Activated T-helper 17 cell treated with anti-CD3 and anti-CD28 coated beads, Interleukin-2, amount 50 U/mL, for 72 hours (primary cell): Measurements from ENCODE around the gene BCAS3. TPM values are rescaled to one million over a fixed set of nuclear protein-coding genes. Genes with fewer than 3 reads are reported as not detected.
"Not testable (repeated sequence)": the region's sequence is repeated elsewhere in the genome, so short reads cannot be mapped to it uniquely, and the experiment has no call there.

ENCODE experiments used
- ATAC-seq: fragments of 150-1000 bp; cut with Tn5 transposase; replicated peaks from 2 replicates; pipeline ENCODE4 v1.10.0; 2021; ENCODE audit warnings: mild to moderate bottlenecking, moderate library complexity
- H3K27ac Mint-ChIP-seq: one replicate; pipeline ENCODE4 v1.8.0; 2022; ENCODE audit warnings: mixed read lengths
- H3K27me3 Mint-ChIP-seq: one replicate; pipeline ENCODE4 v1.8.0; 2022; ENCODE audit warnings: mixed read lengths
- H3K36me3 Mint-ChIP-seq: one replicate; pipeline ENCODE4 v1.8.0; 2022; ENCODE audit warnings: low read depth, mild to moderate bottlenecking, mixed read lengths
- H3K4me1 Mint-ChIP-seq: one replicate; pipeline ENCODE4 v1.8.0; 2022; ENCODE audit warnings: mixed read lengths
- H3K4me3 Mint-ChIP-seq: one replicate; pipeline ENCODE4 v1.8.0; 2022; ENCODE audit warnings: mild to moderate bottlenecking, mixed read lengths
- H3K9me3 Mint-ChIP-seq: one replicate; pipeline ENCODE4 v1.8.0; 2022; ENCODE audit warnings: mixed read lengths
- total RNA-seq, 2 donors: library from RNA; stranded (reverse); gene quantifications; one replicate each; pipeline ENCODE4 v1.2.3, GENCODE V29; 2022

Gene BCAS3
- total RNA-seq, 2 donors from 2014 or later, result 11.6 to 15.0 TPM

DNA sequence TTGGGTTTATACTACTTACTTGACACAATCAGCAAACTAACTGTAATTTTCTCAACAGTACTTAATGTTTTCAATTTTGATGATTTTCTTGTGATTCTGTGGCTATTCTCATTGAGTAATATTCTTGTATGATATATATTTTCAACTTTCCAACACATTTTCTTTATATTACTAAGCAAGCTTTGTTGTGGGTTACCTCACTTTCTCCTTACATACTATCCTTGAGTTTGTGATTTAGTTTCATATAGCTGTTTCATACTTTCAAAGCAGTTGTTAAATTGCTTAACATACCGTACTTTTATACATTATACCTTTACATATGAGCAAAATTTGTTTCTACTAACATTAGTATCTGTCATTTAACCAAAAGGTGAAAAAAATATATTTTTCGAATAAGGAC is 197.1 kb downstream of the BCAS3 start:
- H3K4me1 Mint-ChIP-seq, result no peaks in the 10 kb centered on the region
- peak; percentile 35 for ATAC-seq
- no peak overlapping the region for H3K4me3 Mint-ChIP-seq
- no peak overlapping the region for H3K27ac Mint-ChIP-seq
- H3K27me3 Mint-ChIP-seq, result no peaks in the 10 kb centered on the region
- H3K9me3 Mint-ChIP-seq, result no peaks in the 10 kb centered on the region
- H3K36me3 Mint-ChIP-seq, result peaks cover 13% of the 10 kb centered on the region

DNA sequence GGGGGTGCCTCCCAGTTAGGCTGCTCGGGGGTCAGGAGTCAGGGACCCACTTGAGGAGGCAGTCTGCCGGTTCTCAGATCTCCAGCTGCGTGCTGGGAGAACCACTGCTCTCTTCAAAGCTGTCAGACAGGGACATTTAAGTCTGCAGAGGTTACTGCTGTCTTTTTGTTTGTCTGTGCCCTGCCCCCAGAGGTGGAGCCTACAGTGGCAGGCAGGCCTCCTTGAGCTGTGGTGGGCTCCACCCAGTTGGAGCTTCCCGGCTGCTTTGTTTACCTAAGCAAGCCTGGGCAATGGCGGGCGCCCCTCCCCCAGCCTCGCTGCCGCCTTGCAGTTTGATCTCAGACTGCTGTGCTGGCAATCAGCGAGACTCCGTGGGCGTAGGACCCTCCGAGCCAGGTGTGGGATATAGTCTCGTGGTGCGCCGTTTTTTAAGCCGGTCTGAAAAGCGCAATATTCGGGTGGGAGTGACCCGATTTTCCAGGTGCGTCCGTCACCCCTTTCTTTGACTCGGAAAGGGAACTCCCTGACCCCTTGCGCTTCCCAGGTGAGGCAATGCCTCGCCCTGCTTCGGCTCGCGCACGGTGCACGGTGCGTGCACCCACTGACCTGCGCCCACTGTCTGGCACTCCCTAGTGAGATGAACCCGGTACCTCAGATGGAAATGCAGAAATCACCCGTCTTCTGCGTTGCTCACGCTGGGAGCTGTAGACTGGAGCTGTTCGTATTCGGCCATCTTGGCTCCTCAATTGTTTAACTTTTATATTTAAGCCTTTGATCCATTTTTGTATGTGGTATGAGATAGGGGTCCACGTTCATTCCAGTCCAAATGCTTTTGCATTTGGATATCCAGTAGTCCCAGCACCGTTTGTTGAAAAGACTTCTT is 209.3 kb downstream of the BCAS3 start:
- not testable (repeated sequence) for H3K27me3 Mint-ChIP-seq, H3K27ac Mint-ChIP-seq, H3K4me3 Mint-ChIP-seq, H3K4me1 Mint-ChIP-seq, H3K36me3 Mint-ChIP-seq, H3K9me3 Mint-ChIP-seq, ATAC-seq

DNA sequence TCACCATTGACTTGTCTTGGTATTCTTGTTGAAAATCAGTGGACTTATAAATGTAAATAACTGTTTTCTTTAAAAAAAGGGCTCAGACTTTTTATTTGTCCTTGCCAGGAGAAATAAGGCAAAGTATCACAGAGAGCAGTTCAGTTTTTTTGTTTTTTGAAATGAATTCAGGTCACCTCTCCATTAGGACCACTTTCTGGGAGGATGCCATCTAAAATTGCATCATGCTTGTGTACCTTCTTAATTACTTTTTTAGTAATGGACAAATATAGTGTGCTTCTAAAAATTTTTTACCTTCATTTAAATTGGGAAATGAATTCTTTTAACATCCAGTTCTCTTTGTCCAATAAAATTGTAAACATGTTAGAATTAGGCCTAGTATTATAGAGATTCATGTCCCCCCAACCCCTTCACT is 210.0 kb downstream of the BCAS3 start:
- Mint-ChIP-seq H3K36me3 (no peaks in the 10 kb centered on the region), H3K27me3 (no peaks in the 10 kb centered on the region), H3K4me1 (no peaks in the 10 kb centered on the region), H3K9me3 (no peaks in the 10 kb centered on the region), H3K27ac (no peak overlapping the region), H3K4me3 (no peak overlapping the region)
- no peak for ATAC-seq

DNA sequence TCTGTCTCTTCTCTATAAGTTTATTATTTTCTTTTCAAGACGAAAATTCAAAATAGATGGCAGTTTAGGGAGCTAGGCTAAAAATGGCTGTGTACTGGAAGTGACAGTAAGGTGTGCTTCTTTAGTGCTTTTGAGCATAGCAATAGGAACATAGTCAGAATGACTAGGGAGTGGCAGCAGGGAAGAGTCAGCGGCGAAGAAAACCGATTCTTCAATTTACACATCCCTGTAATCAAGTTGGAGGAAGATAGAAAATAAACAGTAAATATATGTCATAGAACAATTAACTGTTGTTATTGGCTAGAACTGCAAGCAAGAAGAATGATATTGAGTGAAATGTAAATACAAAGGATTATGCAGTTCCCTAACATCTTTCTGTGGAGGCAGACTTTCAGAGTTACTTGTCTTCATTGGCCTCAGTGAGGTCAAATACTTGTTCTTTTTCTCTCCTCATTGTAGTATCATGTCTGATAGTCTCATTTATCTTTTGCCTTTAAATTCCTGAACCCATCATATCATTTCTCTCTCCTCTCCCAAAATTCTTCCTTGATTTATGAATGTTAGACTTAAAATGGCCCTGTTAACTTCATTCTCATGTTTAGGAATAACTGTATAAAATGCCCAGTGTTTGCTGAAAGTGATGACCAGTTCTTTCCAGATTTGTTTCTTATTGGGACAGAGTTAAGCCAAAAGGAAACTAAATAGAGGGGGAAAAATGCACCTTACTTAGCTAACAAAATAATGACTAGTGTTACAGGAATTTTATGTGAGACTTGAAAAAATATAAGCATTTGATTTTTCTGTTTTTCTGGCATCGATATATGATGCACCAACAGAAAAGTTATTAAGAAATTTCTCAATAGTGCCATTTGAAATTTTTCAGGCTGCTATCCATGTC is 211.4 kb downstream of the BCAS3 start:
- Mint-ChIP-seq H3K9me3 (no peaks in the 10 kb centered on the region), H3K36me3 (no peaks in the 10 kb centered on the region), H3K4me3 (no peak overlapping the region), H3K27me3 (no peaks in the 10 kb centered on the region), H3K4me1 (no peaks in the 10 kb centered on the region), H3K27ac (no peak overlapping the region)
- no peak for ATAC-seq

DNA sequence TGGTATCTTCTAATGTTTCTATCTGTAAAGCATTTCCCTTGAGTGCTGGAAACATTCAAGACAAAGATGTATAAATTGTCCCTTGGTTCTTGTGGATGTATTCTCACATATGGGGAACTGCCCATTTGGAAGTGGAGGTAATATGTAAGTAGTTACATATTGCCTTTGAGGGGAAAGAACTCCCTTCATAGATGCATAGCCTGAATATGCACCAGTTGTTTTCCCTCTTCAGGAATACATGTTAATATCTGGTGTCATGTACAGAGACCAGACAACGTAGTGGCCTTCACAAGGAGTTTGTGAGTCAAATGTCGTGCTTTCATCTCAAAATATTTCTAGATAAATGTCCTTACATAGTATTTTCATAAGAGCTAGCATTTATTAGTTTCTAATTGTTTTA is 213.5 kb downstream of the BCAS3 start:
- H3K9me3 Mint-ChIP-seq, result peaks cover 8% of the 10 kb centered on the region
- no peak overlapping the region for H3K4me3 Mint-ChIP-seq
- H3K27me3 Mint-ChIP-seq, result no peaks in the 10 kb centered on the region
- ATAC-seq, result no peak
- H3K27ac Mint-ChIP-seq, result no peak overlapping the region
- H3K36me3 Mint-ChIP-seq, result no peaks in the 10 kb centered on the region
- no peaks in the 10 kb centered on the region for H3K4me1 Mint-ChIP-seq

DNA sequence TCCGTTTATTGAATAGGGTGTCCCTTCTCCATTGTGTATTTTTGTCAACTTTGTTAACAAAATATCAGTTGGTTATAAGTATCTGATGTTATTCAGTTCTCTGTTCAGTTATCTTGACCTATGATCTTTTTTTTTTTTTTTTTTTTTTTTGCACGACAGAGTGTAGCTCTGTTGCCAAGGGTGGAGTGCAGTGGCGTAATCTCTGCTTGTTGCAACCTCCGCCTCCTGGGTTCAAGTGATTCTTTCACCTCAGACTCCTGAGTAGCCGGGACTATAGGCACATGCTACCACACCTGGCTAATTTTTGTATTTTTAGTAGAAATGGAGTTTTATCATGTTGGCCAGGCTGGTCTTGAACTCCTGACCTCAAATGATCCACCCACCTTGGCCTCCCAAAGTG is 215.8 kb downstream of the BCAS3 start:
- H3K27ac Mint-ChIP-seq, result no peak overlapping the region
- peaks cover 15% of the 10 kb centered on the region for H3K9me3 Mint-ChIP-seq
- H3K4me3 Mint-ChIP-seq, result no peak overlapping the region
- H3K4me1 Mint-ChIP-seq, result no peaks in the 10 kb centered on the region
- H3K27me3 Mint-ChIP-seq, result no peaks in the 10 kb centered on the region
- H3K36me3 Mint-ChIP-seq, result no peaks in the 10 kb centered on the region
- no peak for ATAC-seq

DNA sequence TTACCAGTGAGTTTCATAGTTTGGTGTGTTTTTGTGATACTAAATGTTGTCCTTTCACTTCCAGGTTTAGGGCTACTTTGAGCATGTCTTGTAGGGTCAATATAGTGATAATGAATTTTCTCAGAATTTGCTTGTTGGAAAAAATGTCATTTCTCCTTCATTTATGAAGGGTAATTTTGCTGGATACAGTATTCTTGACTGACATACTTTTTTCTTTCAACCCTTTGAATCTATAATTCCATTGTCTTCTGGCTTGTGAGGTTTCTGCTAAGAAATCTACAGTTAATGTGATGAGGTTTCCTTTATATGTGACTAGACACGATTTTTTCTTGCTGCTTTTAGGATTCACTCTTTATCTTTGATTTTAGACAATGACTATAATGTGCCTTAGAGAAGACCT is 219.3 kb downstream of the BCAS3 start:
- Mint-ChIP-seq H3K36me3 (no peaks in the 10 kb centered on the region), H3K4me1 (no peaks in the 10 kb centered on the region), H3K9me3 (peaks cover 15% of the 10 kb centered on the region), H3K27me3 (no peaks in the 10 kb centered on the region), H3K4me3 (no peak overlapping the region), H3K27ac (no peak overlapping the region)
- ATAC-seq, result no peak

DNA sequence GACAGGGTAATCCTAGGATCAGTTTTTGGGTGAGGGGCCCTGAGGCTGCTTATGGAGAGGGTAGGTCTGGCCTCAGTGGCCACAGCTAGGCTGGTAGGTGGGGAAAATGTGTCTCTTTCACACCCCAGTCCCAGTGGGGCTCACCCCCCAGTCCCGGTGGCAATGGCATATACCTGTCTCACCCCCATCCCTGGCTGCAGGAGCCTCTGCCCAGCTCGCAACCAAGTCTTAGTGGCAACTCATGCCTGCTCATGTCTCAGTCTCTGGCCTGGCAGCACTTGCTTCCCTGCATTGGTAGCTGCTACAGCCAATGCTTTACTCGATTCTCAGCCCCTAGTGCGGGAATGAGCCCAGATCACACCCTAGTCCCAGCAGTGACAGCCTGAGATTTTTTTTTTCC is 221.5 kb downstream of the BCAS3 start:
- Mint-ChIP-seq H3K36me3 (no peaks in the 10 kb centered on the region), H3K27ac (no peak overlapping the region), H3K4me3 (no peak overlapping the region), H3K4me1 (no peaks in the 10 kb centered on the region), H3K27me3 (no peaks in the 10 kb centered on the region), H3K9me3 (peaks cover 15% of the 10 kb centered on the region)
- ATAC-seq, result no peak

DNA sequence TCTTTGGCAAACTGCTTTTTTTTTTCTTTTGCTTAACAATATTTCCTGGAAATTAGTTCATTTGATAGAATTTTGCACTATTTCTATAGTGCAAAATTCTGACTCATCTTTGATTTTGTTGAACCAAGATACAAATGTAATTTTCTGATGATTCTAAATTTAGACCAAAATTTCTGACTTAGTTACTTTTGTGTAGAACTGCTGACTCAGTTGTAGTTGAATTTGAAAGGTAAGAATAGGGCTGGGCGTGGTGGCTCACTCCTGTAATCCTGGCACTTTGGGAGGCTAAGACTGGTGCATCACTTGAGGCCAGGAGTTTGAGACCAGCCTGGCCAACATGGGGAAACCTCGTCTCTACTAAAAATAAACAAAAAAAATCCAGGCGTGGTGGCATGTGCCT is 223.0 kb downstream of the BCAS3 start:
- Mint-ChIP-seq H3K4me3 (no peak overlapping the region), H3K27ac (no peak overlapping the region), H3K9me3 (peaks cover 7% of the 10 kb centered on the region), H3K4me1 (no peaks in the 10 kb centered on the region), H3K27me3 (no peaks in the 10 kb centered on the region), H3K36me3 (no peaks in the 10 kb centered on the region)
- no peak for ATAC-seq

DNA sequence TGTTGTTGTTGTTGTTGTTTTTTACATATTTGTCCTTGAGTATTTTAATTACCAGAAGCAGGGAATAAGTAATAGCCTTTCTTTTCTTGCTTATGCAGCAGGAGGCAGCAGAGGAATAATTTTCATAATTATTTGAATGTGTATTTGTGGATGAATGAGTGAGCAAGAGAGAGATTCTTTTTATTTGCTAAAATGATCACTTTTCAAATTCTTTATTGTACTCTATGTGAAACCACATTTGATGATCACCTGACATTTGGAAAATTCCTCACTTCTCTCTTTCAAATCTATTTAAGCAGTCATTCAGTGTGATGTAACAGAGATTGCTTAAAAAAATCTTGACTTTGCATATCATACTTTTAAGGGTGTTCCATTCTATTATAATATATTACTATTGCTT is 223.6 kb downstream of the BCAS3 start:
- no peak for ATAC-seq
- Mint-ChIP-seq H3K9me3 (peaks cover 7% of the 10 kb centered on the region), H3K27me3 (no peaks in the 10 kb centered on the region)

DNA sequence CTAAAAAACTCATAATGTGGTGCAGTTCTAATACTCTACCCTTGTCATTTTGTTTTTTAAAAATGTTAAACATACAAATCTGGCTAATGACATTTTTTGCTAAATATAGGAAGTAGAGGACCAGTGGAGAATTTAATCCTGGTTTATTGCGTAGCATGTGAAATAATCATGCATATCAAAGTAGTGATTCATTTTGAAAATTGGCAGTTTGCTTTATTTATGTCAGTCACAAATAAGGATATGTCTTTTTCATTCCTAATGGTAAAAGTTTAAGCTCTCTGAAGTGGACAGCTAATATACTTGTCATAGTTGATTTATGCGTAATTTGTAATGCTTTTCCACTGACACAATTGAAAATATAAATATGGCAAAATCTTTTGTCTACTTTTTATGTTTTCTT is 224.2 kb downstream of the BCAS3 start:
- H3K27ac Mint-ChIP-seq, result no peak overlapping the region
- H3K27me3 Mint-ChIP-seq, result no peaks in the 10 kb centered on the region
- no peak for ATAC-seq
- no peaks in the 10 kb centered on the region for H3K4me1 Mint-ChIP-seq
- H3K36me3 Mint-ChIP-seq, result no peaks in the 10 kb centered on the region
- peaks cover 6% of the 10 kb centered on the region for H3K9me3 Mint-ChIP-seq
- H3K4me3 Mint-ChIP-seq, result no peak overlapping the region

More for the DNA sequence above, 223.6 kb downstream of the BCAS3 start:
- Mint-ChIP-seq H3K4me3 (no peak overlapping the region), H3K4me1 (no peaks in the 10 kb centered on the region), H3K27ac (no peak overlapping the region), H3K36me3 (no peaks in the 10 kb centered on the region)

DNA sequence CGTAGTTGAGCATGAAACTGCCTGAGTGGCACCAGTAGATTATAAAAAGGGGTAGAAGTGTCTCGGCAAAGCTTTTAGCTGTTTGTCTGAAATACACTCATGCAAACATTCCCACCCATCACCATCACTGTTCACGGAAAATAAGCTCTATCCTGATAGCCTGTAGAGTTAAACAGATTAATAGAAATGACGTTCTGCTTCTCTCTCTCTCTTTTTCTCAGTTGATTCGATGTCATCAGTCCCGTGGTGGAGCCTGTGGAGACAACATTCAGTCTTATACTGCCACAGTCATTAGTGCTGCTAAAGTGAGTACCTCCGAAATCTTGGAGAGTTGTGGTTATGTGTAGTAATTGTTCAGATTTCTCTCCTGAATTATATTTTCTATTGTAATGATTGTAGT is 224.7 kb downstream of the BCAS3 start:
- Mint-ChIP-seq H3K27me3 (no peaks in the 10 kb centered on the region), H3K4me3 (no peak overlapping the region), H3K4me1 (no peaks in the 10 kb centered on the region), H3K27ac (no peak overlapping the region), H3K9me3 (peaks cover under 1% of the 10 kb centered on the region), H3K36me3 (no peaks in the 10 kb centered on the region)
- ATAC-seq, result no peak

DNA sequence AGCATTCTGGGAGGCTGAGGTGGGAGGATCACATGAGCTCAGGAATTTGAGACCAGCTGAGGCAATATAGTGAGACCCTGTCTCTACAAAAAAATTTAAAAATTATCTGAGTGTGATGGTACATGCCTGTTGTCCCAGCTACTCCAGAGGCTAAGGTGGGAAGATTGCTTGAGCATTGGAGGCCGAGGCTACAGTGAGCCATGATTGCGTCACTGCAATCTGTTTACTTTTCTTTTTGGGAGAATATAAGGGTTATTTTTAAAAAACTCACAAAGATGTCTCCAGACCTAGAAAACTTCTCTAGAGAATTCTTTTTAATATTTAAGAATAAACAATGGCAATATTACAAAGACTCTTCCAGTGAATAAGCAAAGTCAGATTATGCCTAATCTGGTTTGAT is 226.9 kb downstream of the BCAS3 start:
- no peaks in the 10 kb centered on the region for H3K4me1 Mint-ChIP-seq
- H3K27ac Mint-ChIP-seq, result no peak overlapping the region
- no peaks in the 10 kb centered on the region for H3K9me3 Mint-ChIP-seq
- no peak for ATAC-seq
- H3K27me3 Mint-ChIP-seq, result no peaks in the 10 kb centered on the region
- H3K36me3 Mint-ChIP-seq, result no peaks in the 10 kb centered on the region
- H3K4me3 Mint-ChIP-seq, result no peak overlapping the region

DNA sequence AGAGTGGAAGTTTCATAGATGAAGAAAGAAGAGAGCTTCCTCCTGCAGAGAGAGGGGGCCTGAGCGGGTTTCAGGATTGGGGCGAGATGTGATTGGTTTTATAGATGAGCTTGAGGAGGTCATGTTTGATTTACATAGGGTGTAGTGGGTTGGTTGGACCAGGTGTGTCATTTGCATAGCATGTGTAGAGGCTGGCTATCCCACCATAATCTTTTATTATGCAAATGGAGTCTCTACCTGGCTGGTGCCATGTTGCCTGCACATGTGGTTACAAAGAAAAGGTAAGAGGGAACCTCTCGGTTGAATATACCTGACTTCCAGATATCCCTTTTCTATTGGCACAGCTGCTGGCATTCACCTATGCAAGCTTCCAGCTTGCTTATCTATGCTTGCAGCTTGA is 228.1 kb downstream of the BCAS3 start:
- no peaks in the 10 kb centered on the region for H3K27me3 Mint-ChIP-seq

DNA sequence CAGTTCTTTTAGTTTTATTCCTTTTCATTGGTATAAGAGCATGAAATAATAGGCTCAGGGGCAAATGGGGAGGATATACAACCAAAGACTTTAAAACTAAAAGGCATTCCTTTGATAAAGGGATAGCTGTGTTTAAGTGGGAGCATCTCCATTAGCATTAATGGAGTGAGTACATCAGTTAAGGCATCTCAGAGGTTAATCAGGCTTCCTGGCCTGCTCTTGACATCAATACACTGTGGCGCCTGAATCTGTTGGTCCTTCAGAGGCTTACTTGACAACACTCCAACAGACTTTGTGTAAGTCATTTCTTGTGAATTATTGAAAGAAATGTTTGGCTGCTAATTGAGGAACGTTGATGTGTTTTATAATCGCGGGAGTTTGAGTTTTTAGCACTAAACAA is 230.7 kb downstream of the BCAS3 start:
- Mint-ChIP-seq H3K27ac (no peak overlapping the region), H3K9me3 (no peaks in the 10 kb centered on the region), H3K27me3 (no peaks in the 10 kb centered on the region), H3K36me3 (no peaks in the 10 kb centered on the region), H3K4me1 (no peaks in the 10 kb centered on the region), H3K4me3 (no peak overlapping the region)
- no peak for ATAC-seq

More for the DNA sequence above, 228.1 kb downstream of the BCAS3 start:
- ATAC-seq, result no peak
- no peaks in the 10 kb centered on the region for H3K36me3 Mint-ChIP-seq
- no peaks in the 10 kb centered on the region for H3K4me1 Mint-ChIP-seq
- no peak overlapping the region for H3K27ac Mint-ChIP-seq
- no peak overlapping the region for H3K4me3 Mint-ChIP-seq
- no peaks in the 10 kb centered on the region for H3K9me3 Mint-ChIP-seq
